K562 (cell line): ENCODE results near the gene MLYCD. TPM values are rescaled to one million over a fixed set of nuclear protein-coding genes. Genes with fewer than 3 reads are reported as not detected.

Experiments used
- GABPB1 ChIP-seq: sonication (generic); formaldehyde crosslinking; IDR thresholded peaks from 2 replicates; pipeline ENCODE4 v1.8.0; 2022; ENCODE audit warnings: mild to moderate bottlenecking, missing genetic modification reagents
- MCM3 ChIP-seq: fragments of 450-650 bp; IDR thresholded peaks from 2 replicates; pipeline ENCODE4 v1.6.1; 2016
- NONO ChIP-seq, 2 experiments: fragments of 200-400 bp in 1 of 2; fragments of 450-650 bp in 1 of 2; formaldehyde crosslinking in 1 of 2; IDR thresholded peaks; 2 replicates each; pipeline ENCODE4 v1.6.1; 2017; ENCODE audit warnings: low read depth in 2 of 2, mild to moderate bottlenecking in 2 of 2, moderate library complexity in 2 of 2, low read length in 1 of 2
- RBM14 ChIP-seq: fragments of 200-400 bp; formaldehyde crosslinking; IDR thresholded peaks from 2 replicates; pipeline ENCODE4 v1.6.1; 2018; ENCODE audit warnings: low read depth, mild to moderate bottlenecking, low read length, moderate library complexity, borderline replicate concordance; ENCODE audit not compliant: insufficient read depth
- SMARCB1 ChIP-seq: IDR thresholded peaks from 2 replicates; pipeline ENCODE4 v1.6.1; 2011; ENCODE audit warnings: improper control_type of control experiment, low read depth; ENCODE audit not compliant: insufficient read length
- ZNF280A ChIP-seq: fragments of 450-650 bp; IDR thresholded peaks from 2 replicates; pipeline ENCODE4 v1.6.1; 2018; ENCODE audit warnings: mild to moderate bottlenecking, low read depth; ENCODE audit not compliant: partially characterized antibody
- ZNF551 ChIP-seq: fragments of 250-450 bp; sonication (Bioruptor Pico); IDR thresholded peaks from 2 replicates; pipeline ENCODE4 v1.5.0; 2021; ENCODE audit warnings: mild to moderate bottlenecking, moderate library complexity
- polyA plus RNA-seq, 8 experiments: library from polyadenylated mRNA; depleted of rRNA in 4 of 8; stranded (reverse) in 5 of 8; unstranded in 3 of 8; fragments of >200 nt; fragmentation: Nextera tagmentation in 2 of 8; fragmentation: Illumina TruSeq in 1 of 8; extraction: Ambion mirVana in 2 of 8; extraction: Trizol in 1 of 8; gene quantifications; 2 replicates each; pipeline versions ENCODE4 v1.2.1 to v1.2.3, GENCODE V29; 2011 to 2014; ENCODE audit warnings: inconsistent platforms in 1 of 8, missing spikeins in 1 of 8
- total RNA-seq, 7 experiments: library from RNA; depleted of rRNA in 6 of 7; stranded (reverse); fragments of >200 nt in 6 of 7; fragmentation: Illumina TruSeq in 2 of 7; extraction: Trizol in 2 of 7; gene quantifications; 2 replicates each; pipeline versions ENCODE4 v1.2.1 to v1.2.3, GENCODE V29; 2011 to 2021; ENCODE audit warnings: low replicate concordance in 1 of 7
- TF ChIP-seq, protein P1 (sequence below), 2 experiments: fragments of 450-650 bp in 1 of 2; sonication (generic) in 1 of 2; formaldehyde crosslinking in 1 of 2; IDR thresholded peaks in 1 of 2; conservative IDR thresholded peaks in 1 of 2; 2 replicates each; pipeline versions ENCODE4 v1.6.1 to v1.8.1; 2016 to 2023; ENCODE audit warnings: mild to moderate bottlenecking in 2 of 2, moderate library complexity in 2 of 2, inconsistent platforms in 1 of 2, missing genetic modification reagents in 1 of 2
- TF ChIP-seq, protein P2 (sequence below): fragments of 450-650 bp; IDR thresholded peaks from 2 replicates; pipeline ENCODE4 v1.6.1; 2016; ENCODE audit warnings: mild to moderate bottlenecking, moderate library complexity

MLYCD gene
- total and polyA plus RNA-seq, 9 of the 15 experiments (the other 6 are each of a cell fraction or from before 2014, with no cell fraction given), result 0.15 to 2.0 (median 1.0) TPM

GRCh38 chr16:83899272-83899897, 470 bp downstream of the MLYCD start (continued):
- no peak; the same call in 1 of the 2 replicates for TF ChIP-seq GABPB1 (CRISPR knock-in tag)
- no peak for TF ChIP-seq SMARCB1
- TF ChIP-seq MCM3, result no peak
- TF ChIP-seq, protein P1, sequence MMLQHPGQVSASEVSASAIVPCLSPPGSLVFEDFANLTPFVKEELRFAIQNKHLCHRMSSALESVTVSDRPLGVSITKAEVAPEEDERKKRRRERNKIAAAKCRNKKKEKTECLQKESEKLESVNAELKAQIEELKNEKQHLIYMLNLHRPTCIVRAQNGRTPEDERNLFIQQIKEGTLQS (IDR thresholded peaks at IDR 0.05), result no peak
- TF ChIP-seq, protein P1 (CRISPR knock-in tag; conservative IDR thresholded peaks at IDR 0.05), result no peak
- no peak for TF ChIP-seq RBM14
- no peak for TF ChIP-seq ZNF280A
- TF ChIP-seq, protein P2, sequence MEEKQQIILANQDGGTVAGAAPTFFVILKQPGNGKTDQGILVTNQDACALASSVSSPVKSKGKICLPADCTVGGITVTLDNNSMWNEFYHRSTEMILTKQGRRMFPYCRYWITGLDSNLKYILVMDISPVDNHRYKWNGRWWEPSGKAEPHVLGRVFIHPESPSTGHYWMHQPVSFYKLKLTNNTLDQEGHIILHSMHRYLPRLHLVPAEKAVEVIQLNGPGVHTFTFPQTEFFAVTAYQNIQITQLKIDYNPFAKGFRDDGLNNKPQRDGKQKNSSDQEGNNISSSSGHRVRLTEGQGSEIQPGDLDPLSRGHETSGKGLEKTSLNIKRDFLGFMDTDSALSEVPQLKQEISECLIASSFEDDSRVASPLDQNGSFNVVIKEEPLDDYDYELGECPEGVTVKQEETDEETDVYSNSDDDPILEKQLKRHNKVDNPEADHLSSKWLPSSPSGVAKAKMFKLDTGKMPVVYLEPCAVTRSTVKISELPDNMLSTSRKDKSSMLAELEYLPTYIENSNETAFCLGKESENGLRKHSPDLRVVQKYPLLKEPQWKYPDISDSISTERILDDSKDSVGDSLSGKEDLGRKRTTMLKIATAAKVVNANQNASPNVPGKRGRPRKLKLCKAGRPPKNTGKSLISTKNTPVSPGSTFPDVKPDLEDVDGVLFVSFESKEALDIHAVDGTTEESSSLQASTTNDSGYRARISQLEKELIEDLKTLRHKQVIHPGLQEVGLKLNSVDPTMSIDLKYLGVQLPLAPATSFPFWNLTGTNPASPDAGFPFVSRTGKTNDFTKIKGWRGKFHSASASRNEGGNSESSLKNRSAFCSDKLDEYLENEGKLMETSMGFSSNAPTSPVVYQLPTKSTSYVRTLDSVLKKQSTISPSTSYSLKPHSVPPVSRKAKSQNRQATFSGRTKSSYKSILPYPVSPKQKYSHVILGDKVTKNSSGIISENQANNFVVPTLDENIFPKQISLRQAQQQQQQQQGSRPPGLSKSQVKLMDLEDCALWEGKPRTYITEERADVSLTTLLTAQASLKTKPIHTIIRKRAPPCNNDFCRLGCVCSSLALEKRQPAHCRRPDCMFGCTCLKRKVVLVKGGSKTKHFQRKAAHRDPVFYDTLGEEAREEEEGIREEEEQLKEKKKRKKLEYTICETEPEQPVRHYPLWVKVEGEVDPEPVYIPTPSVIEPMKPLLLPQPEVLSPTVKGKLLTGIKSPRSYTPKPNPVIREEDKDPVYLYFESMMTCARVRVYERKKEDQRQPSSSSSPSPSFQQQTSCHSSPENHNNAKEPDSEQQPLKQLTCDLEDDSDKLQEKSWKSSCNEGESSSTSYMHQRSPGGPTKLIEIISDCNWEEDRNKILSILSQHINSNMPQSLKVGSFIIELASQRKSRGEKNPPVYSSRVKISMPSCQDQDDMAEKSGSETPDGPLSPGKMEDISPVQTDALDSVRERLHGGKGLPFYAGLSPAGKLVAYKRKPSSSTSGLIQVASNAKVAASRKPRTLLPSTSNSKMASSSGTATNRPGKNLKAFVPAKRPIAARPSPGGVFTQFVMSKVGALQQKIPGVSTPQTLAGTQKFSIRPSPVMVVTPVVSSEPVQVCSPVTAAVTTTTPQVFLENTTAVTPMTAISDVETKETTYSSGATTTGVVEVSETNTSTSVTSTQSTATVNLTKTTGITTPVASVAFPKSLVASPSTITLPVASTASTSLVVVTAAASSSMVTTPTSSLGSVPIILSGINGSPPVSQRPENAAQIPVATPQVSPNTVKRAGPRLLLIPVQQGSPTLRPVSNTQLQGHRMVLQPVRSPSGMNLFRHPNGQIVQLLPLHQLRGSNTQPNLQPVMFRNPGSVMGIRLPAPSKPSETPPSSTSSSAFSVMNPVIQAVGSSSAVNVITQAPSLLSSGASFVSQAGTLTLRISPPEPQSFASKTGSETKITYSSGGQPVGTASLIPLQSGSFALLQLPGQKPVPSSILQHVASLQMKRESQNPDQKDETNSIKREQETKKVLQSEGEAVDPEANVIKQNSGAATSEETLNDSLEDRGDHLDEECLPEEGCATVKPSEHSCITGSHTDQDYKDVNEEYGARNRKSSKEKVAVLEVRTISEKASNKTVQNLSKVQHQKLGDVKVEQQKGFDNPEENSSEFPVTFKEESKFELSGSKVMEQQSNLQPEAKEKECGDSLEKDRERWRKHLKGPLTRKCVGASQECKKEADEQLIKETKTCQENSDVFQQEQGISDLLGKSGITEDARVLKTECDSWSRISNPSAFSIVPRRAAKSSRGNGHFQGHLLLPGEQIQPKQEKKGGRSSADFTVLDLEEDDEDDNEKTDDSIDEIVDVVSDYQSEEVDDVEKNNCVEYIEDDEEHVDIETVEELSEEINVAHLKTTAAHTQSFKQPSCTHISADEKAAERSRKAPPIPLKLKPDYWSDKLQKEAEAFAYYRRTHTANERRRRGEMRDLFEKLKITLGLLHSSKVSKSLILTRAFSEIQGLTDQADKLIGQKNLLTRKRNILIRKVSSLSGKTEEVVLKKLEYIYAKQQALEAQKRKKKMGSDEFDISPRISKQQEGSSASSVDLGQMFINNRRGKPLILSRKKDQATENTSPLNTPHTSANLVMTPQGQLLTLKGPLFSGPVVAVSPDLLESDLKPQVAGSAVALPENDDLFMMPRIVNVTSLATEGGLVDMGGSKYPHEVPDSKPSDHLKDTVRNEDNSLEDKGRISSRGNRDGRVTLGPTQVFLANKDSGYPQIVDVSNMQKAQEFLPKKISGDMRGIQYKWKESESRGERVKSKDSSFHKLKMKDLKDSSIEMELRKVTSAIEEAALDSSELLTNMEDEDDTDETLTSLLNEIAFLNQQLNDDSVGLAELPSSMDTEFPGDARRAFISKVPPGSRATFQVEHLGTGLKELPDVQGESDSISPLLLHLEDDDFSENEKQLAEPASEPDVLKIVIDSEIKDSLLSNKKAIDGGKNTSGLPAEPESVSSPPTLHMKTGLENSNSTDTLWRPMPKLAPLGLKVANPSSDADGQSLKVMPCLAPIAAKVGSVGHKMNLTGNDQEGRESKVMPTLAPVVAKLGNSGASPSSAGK, result peak; percentile 74; the same call in 1 of the 2 replicates
- peak; percentile 27 to 40; a peak in 1 of 4 replicates for TF ChIP-seq NONO (IDR thresholded peaks at IDR 0.05; ENCODE audit: low read depth in 2 of 2, low read length in 1 of 2)
- TF ChIP-seq ZNF551 (CRISPR knock-in tag), result no peak
